Gastroesophageal sphincter (tissue), 3 donors: ENCODE data around the gene PTPRD.

Experiments used
- EP300 ChIP-seq: sonication (generic); formaldehyde crosslinking; IDR thresholded peaks from one replicate; pipeline ENCODE4 v1.6.1; 2017; ENCODE audit warnings: antibody characterized with exemption, mild to moderate bottlenecking
- POLR2A ChIP-seq, 2 donors: fragments of 450-650 bp; IDR thresholded peaks; one replicate each; pipeline ENCODE4 v1.6.1; 2017; ENCODE audit warnings: antibody characterized with exemption in 2 of 2, mild to moderate bottlenecking in 2 of 2, moderate library complexity in 1 of 2
- POLR2AphosphoS5 ChIP-seq: sonication (generic); formaldehyde crosslinking; IDR thresholded peaks from one replicate; pipeline ENCODE4 v1.6.1; 2017; ENCODE audit warnings: antibody characterized with exemption
- TF ChIP-seq, protein P1 (sequence below), 4 experiments: fragments of 200-600 bp in 2 of 4; fragments of 450-650 bp in 2 of 4; sonication (generic) in 1 of 4; IDR thresholded peaks; one replicate each; pipeline ENCODE4 v1.5.1; 2017 to 2019; ENCODE audit warnings: antibody characterized with exemption in 4 of 4, mild to moderate bottlenecking in 2 of 4, moderate library complexity in 2 of 4

DNA sequence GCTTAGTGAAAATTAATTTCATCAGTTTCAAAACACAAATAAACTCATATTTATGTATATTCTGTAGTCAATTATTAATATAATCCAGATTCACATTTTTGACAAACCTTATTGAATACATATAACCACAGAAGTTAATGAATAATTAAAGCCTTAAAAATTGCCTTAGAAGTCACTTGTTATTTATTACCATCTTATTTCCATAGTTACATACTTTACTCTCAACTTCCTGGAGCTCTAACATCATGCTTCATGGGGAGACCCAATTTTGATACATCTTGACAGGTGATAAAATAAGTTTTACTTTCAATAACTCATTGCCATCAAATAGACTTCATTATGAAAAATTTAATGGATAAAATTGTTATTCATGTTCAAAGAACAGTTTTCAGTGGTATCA lies 1038.7 kb downstream of the PTPRD start:
- TF ChIP-seq, protein P1, sequence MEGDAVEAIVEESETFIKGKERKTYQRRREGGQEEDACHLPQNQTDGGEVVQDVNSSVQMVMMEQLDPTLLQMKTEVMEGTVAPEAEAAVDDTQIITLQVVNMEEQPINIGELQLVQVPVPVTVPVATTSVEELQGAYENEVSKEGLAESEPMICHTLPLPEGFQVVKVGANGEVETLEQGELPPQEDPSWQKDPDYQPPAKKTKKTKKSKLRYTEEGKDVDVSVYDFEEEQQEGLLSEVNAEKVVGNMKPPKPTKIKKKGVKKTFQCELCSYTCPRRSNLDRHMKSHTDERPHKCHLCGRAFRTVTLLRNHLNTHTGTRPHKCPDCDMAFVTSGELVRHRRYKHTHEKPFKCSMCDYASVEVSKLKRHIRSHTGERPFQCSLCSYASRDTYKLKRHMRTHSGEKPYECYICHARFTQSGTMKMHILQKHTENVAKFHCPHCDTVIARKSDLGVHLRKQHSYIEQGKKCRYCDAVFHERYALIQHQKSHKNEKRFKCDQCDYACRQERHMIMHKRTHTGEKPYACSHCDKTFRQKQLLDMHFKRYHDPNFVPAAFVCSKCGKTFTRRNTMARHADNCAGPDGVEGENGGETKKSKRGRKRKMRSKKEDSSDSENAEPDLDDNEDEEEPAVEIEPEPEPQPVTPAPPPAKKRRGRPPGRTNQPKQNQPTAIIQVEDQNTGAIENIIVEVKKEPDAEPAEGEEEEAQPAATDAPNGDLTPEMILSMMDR (IDR thresholded peaks at IDR 0.05): no peak
- TF ChIP-seq POLR2A (IDR thresholded peaks at IDR 0.05) (no peak), POLR2AphosphoS5 (no peak), EP300 (no peak)
